OCI-LY7 (cell line): ENCODE data around the gene FKBP1A. TPM values are rescaled to one million over a fixed set of nuclear protein-coding genes. Genes with fewer than 3 reads are reported as not detected.
A peak's percentile ranks its signal among the peaks of the same experiment; 100 is the strongest.

Experiments used
- BruUV-seq: library from RNA; stranded (reverse); fragments of 400-500 nt; replicated peaks from 2 replicates; lab custom pipeline; 2021; lab: Mats Ljungman, UMichigan
- CTCF ChIA-PET: fragments of 300-600 bp; sonication (Branson Sonifier 250); formaldehyde crosslinking; loops from one replicate; lab custom pipeline; 2022; ENCODE audit warnings: antibody characterized with exemption; ENCODE audit not compliant: unreplicated experiment; lab: Charles Lee
- POLR2A ChIA-PET: fragments of 300-600 bp; sonication (Branson Sonifier 250); formaldehyde crosslinking; loops from one replicate; lab custom pipeline; 2022; ENCODE audit warnings: antibody characterized with exemption; lab: Charles Lee
- DNase-seq: peaks from one replicate; pipeline ENCODE4 v3.0.0-alpha.2; 2015; ENCODE audit warnings: low spot score
- H2AFZ ChIP-seq: fragments of 200-600 bp; sonication (generic), shearing (Covaris generic); 2 replicates; pipeline ENCODE4 v1.6.1; 2014; ENCODE audit warnings: mild to moderate bottlenecking, antibody characterized with exemption, low read length, moderate library complexity
- H3K27ac ChIP-seq: fragments of 200-600 bp; sonication (generic); 2 replicates; pipeline ENCODE4 v1.5.1; 2014; ENCODE audit warnings: mixed run types, low read depth, mild to moderate bottlenecking, moderate library complexity, low read length, inconsistent platforms; ENCODE audit not compliant: poor library complexity, severe bottlenecking
- H3K36me3 ChIP-seq: fragments of 200-600 bp; sonication (generic); 2 replicates; pipeline ENCODE4 v1.6.1; 2014; ENCODE audit warnings: mild to moderate bottlenecking, antibody characterized with exemption, low read length, moderate library complexity, mixed read lengths; ENCODE audit not compliant: insufficient read depth
- H3K4me1 ChIP-seq: fragments of 200-600 bp; sonication (generic); 2 replicates; pipeline ENCODE4 v1.5.1; 2014; ENCODE audit warnings: mild to moderate bottlenecking, low read length; ENCODE audit not compliant: insufficient read depth, poor library complexity, severe bottlenecking
- H3K4me2 ChIP-seq: fragments of 200-600 bp; sonication (generic); 2 replicates; pipeline ENCODE4 v1.6.1; 2014; ENCODE audit warnings: mild to moderate bottlenecking, low read length
- H3K4me3 ChIP-seq: fragments of 200-600 bp; sonication (generic); 2 replicates; pipeline ENCODE4 v1.5.1; 2014; ENCODE audit warnings: mild to moderate bottlenecking, low read depth, low read length; ENCODE audit not compliant: poor library complexity, severe bottlenecking
- H3K79me2 ChIP-seq: fragments of 200-600 bp; sonication (generic); 2 replicates; pipeline ENCODE4 v1.6.1; 2016; ENCODE audit warnings: low read depth, mild to moderate bottlenecking, low read length, moderate library complexity, mixed read lengths; ENCODE audit not compliant: insufficient read depth
- H3K9me2 ChIP-seq: fragments of 200-600 bp; sonication (generic); 2 replicates; pipeline ENCODE4 v1.6.1; 2016; ENCODE audit warnings: mild to moderate bottlenecking, low read length, mixed read lengths; ENCODE audit not compliant: insufficient read depth
- H3K9me3 ChIP-seq: fragments of 200-600 bp; sonication (generic); 2 replicates; pipeline ENCODE4 v1.6.1; 2014; ENCODE audit warnings: mild to moderate bottlenecking, mixed run types, low read length, mixed read lengths
- H4K20me1 ChIP-seq: fragments of 200-600 bp; sonication (generic); 2 replicates; pipeline ENCODE4 v1.6.1; 2014; ENCODE audit warnings: mild to moderate bottlenecking, antibody characterized with exemption, low read length, moderate library complexity, mixed read lengths; ENCODE audit not compliant: insufficient read depth
- EZH2phosphoT487 ChIP-seq: fragments of 200-600 bp; sonication (generic); IDR thresholded peaks from 2 replicates; pipeline ENCODE4 v1.6.1; 2018; ENCODE audit warnings: low read depth, borderline replicate concordance, mild to moderate bottlenecking, mixed run types, antibody characterized with exemption, low read length, moderate library complexity, mixed read lengths
- intact Hi-C: fragments of 100-400 bp; cut with micrococcal nuclease; formaldehyde crosslinking; loops from one replicate; pipeline ENCODE4 v1.10.0; 2022; ENCODE audit not compliant: unreplicated experiment
- total RNA-seq, 2 experiments: library from RNA; depleted of rRNA in 1 of 2; stranded (reverse); fragments of >200 nt in 1 of 2; shearing (Covaris generic) in 1 of 2; gene quantifications; 2 replicates each; pipeline ENCODE4 v1.2.3, GENCODE V29; 2014 to 2022
- TF ChIP-seq, protein P1 (sequence below): fragments of 200-600 bp; sonication (generic); conservative IDR thresholded peaks from 2 replicates; pipeline ENCODE4 v1.5.1; 2014; ENCODE audit warnings: mild to moderate bottlenecking, antibody characterized with exemption, low read length, moderate library complexity, mixed read lengths

The FKBP1A gene
- total RNA-seq, 2 experiments from 2014 or later: 99.0 to 218 TPM

DNA sequence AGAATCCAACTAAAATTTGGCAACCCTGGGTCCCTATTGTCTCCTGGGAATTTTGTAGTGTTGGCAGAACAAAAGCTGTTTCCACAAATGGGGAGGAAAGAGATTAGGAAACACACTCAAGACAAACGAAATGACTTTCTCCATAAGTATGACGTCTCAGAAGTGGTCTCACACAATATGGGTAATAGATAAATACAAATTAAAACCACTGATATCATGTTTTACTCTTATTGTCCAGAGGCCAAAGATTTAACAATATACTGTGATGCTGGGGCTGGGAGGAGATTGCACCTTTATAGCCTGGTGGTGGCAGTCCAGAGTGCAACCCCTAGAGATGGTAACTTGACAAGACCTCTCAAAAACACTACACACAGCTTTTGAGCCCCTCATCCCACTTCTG lies 18.6 kb downstream of the FKBP1A start:
- ChIA-PET POLR2A (interaction anchor here (0.9 kb wide), 1 partner anchor 9 kb away, joined by 3 read pairs; no protein-coding TSS in a partner anchor), CTCF (no interaction called here)
- no peaks in the 10 kb centered on the region for H3K9me2 ChIP-seq
- H3K36me3 ChIP-seq: peaks cover 75% of the 10 kb centered on the region
- DNase-seq: no peak
- H3K27ac ChIP-seq: no peak overlapping the region
- no peak overlapping the region for H2AFZ ChIP-seq
- TF ChIP-seq EZH2phosphoT487: no peak
- TF ChIP-seq, protein P1, sequence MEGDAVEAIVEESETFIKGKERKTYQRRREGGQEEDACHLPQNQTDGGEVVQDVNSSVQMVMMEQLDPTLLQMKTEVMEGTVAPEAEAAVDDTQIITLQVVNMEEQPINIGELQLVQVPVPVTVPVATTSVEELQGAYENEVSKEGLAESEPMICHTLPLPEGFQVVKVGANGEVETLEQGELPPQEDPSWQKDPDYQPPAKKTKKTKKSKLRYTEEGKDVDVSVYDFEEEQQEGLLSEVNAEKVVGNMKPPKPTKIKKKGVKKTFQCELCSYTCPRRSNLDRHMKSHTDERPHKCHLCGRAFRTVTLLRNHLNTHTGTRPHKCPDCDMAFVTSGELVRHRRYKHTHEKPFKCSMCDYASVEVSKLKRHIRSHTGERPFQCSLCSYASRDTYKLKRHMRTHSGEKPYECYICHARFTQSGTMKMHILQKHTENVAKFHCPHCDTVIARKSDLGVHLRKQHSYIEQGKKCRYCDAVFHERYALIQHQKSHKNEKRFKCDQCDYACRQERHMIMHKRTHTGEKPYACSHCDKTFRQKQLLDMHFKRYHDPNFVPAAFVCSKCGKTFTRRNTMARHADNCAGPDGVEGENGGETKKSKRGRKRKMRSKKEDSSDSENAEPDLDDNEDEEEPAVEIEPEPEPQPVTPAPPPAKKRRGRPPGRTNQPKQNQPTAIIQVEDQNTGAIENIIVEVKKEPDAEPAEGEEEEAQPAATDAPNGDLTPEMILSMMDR: 0 out of 2 replicates have a peak, but pooled peaks have one; percentile 12
- peaks cover 23% of the 10 kb centered on the region for H3K4me1 ChIP-seq
- H4K20me1 ChIP-seq: peaks cover 44% of the 10 kb centered on the region
- peaks cover 42% of the 10 kb centered on the region for H3K79me2 ChIP-seq
- no peak overlapping the region for H3K4me3 ChIP-seq
- no peaks in the 10 kb centered on the region for H3K9me3 ChIP-seq
- intact Hi-C loops: no loop called here
- no TSS peak for BruUV-seq
- H3K4me2 ChIP-seq: no peak overlapping the region

DNA sequence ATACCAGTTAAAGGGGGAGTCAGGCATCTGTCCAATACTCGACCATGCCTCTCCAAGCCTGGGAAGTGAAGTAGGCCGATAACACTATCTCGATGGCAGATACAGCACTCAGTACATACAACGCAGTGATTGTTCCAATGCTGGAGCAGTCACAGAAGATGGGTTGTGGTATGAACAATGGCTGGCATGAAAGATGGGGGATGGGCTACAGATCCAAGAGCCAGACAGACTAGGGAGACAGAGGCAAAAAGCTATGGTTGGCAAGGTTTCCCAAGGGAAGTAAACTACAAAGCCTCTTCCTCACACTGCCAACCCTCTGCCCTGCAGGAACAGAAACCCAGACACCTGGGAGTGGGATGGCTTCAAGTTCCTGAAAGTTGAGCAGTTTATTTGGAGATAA lies 19.2 kb downstream of the FKBP1A start:
- Histone ChIP-seq H3K4me3 (no peak overlapping the region), H3K27ac (no peak overlapping the region), H4K20me1 (peaks cover 38% of the 10 kb centered on the region), H2AFZ (no peak overlapping the region), H3K79me2 (peaks cover 35% of the 10 kb centered on the region), H3K9me3 (no peaks in the 10 kb centered on the region), H3K4me2 (no peak overlapping the region), H3K9me2 (no peaks in the 10 kb centered on the region), H3K36me3 (peaks cover 78% of the 10 kb centered on the region), H3K4me1 (peaks cover 23% of the 10 kb centered on the region)
- no peak for TF ChIP-seq EZH2phosphoT487
- TF ChIP-seq, protein P1: no peak
- ChIA-PET CTCF (no interaction called here), POLR2A (interaction anchor here (0.9 kb wide), 1 partner anchor 10 kb away, joined by 3 read pairs; no protein-coding TSS in a partner anchor)
- intact Hi-C loops: no loop called here
- BruUV-seq: no TSS peak
- no peak for DNase-seq

DNA sequence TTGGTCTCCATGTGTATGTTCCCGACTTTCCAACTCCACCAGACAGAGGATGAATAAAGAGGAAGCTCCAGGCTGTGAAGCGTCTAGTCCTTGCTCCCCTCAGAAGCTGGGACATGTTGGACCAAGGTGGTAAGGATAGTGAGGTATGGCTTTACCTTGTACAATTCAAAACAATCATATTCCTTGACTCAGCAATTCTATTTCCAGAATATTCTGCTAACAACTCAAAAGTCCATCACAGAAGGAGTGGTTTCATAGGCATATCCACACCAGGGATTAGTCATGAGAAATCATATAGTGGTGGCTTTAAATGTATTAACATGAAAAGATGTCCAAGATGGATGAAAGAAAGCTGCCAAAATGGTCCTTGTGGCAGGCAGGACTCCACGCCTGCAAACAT lies 19.8 kb downstream of the FKBP1A start:
- Histone ChIP-seq H3K9me3 (no peaks in the 10 kb centered on the region), H2AFZ (no peak overlapping the region), H3K4me1 (peaks cover 22% of the 10 kb centered on the region), H3K79me2 (peaks cover 30% of the 10 kb centered on the region), H3K4me2 (no peak overlapping the region), H3K27ac (no peak overlapping the region), H4K20me1 (peaks cover 33% of the 10 kb centered on the region), H3K9me2 (no peaks in the 10 kb centered on the region), H3K4me3 (no peak overlapping the region), H3K36me3 (peaks cover 84% of the 10 kb centered on the region)
- POLR2A ChIA-PET: interaction anchor here (0.9 kb wide), 1 partner anchor 9 kb away, joined by 3 read pairs; no protein-coding TSS in a partner anchor
- no peak for DNase-seq
- no TSS peak for BruUV-seq
- CTCF ChIA-PET: no interaction called here
- intact Hi-C loops: no loop called here
- TF ChIP-seq EZH2phosphoT487: no peak
- TF ChIP-seq, protein P1: no peak
